Activated naive CD4-positive, alpha-beta T cell (primary cell): ENCODE data around the gene SLC35E1.

Experiments used
- DNase-seq, 4 experiments: peaks; one replicate each; lab custom pipeline; 2025; lab: John Stamatoyannopoulos, UW

The SLC35E1 gene

GRCh38 chr19:16572332-16573211 lies at the start of gene SLC35E1:
Gene SLC35E1, minus strand, starts transcription at chr19:16572415. Its CDS starts 51 bp downstream, at chr19:16572364.
- DNase-seq, result peak; percentile 72 to 83 (median 76)

- DNase-seq, result no peak
These were observed 49.1 kb upstream of the SLC35E1 start for GRCh38 chr19:16621165-16621800.

- no peak for DNase-seq
These were observed 48.4 kb upstream of the SLC35E1 start for GRCh38 chr19:16620584-16620983.

- DNase-seq, result no peak
These were observed 47.8 kb upstream of the SLC35E1 start for GRCh38 chr19:16620018-16620417.

- DNase-seq, result no peak
These were observed 47.2 kb upstream of the SLC35E1 start for GRCh38 chr19:16619457-16619856.

GRCh38 chr19:16618248-16618647 lies 46.0 kb upstream of the SLC35E1 start:
- no peak for DNase-seq

GRCh38 chr19:16615808-16616207 lies 43.6 kb upstream of the SLC35E1 start:
- DNase-seq, result no peak

- no peak for DNase-seq
These were observed 42.7 kb upstream of the SLC35E1 start for GRCh38 chr19:16614941-16615340.

- no peak for DNase-seq
These were observed 41.6 kb upstream of the SLC35E1 start for GRCh38 chr19:16613841-16614240.

- no peak for DNase-seq
These were observed 40.4 kb upstream of the SLC35E1 start for GRCh38 chr19:16612636-16613035.

- no peak for DNase-seq
These were observed 38.9 kb upstream of the SLC35E1 start for GRCh38 chr19:16611121-16611520.

- no peak for DNase-seq
These were observed 37.4 kb upstream of the SLC35E1 start for GRCh38 chr19:16609511-16610200.

- DNase-seq, result no peak
These were observed 36.1 kb upstream of the SLC35E1 start for GRCh38 chr19:16608290-16608739.

GRCh38 chr19:16607819-16608218 lies 35.6 kb upstream of the SLC35E1 start:
- DNase-seq, result no peak

GRCh38 chr19:16605553-16605994 lies 33.4 kb upstream of the SLC35E1 start:
- no peak for DNase-seq

- DNase-seq, result no peak
These were observed 32.9 kb upstream of the SLC35E1 start for GRCh38 chr19:16605115-16605514.

- DNase-seq, result no peak
These were observed 32.4 kb upstream of the SLC35E1 start for GRCh38 chr19:16604615-16605014.

GRCh38 chr19:16603090-16603489 lies 30.9 kb upstream of the SLC35E1 start:
- DNase-seq, result no peak

GRCh38 chr19:16601378-16602052 lies 29.3 kb upstream of the SLC35E1 start:
- no peak for DNase-seq

- DNase-seq, result no peak
These were observed 28.6 kb upstream of the SLC35E1 start for GRCh38 chr19:16600824-16601223.

GRCh38 chr19:16599655-16600346 lies 27.6 kb upstream of the SLC35E1 start:
- no peak for DNase-seq
